RKO (cell line): ENCODE data around the gene FCER2.
"Not testable (repeated sequence)": the region's sequence is repeated elsewhere in the genome, so short reads cannot be mapped to it uniquely, and the experiment has no call there.

ENCODE experiments used
- DNase-seq: peaks from one replicate; pipeline ENCODE4 v3.0.0-alpha.2; 2016; ENCODE audit warnings: low spot score

Gene FCER2

DNA sequence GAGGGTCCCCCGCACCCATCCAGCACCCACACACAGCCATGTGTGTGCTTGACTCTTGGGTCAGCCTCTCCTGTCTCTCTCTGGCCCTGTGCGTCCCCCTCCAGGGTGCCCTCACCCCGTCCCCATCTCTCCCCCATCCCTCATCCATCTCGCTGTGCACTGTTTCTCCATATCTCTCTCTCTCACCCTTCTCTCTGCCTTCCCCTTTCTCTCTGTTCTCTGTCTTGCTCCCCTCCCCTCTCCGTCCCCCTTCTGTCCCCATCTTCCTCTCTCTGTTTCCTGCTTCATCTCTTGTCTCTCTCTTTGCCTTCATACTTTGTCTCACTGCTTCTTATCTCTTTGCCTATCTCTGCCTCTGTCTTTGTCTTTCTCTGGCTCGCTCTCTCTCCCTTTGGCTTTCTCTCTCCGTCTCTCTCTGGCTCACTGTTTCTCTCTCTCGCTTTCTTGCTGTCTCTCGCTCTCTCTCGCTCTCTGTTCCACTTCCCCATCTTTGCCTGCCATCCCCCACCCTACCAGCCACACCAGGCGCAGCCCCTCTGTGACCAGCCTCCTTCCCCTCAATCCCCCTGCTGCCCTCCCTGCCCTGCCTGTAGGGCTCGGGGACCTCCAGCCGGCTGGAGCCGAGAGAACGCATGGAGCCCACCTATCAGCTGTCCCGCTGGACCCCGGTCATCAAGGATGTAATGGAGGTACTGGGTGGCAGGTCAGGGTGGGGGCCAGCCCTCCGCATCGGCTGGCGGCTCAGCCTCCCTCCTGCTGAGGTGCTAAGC is 56.1 kb downstream of the FCER2 start:
- no peak for DNase-seq

DNA sequence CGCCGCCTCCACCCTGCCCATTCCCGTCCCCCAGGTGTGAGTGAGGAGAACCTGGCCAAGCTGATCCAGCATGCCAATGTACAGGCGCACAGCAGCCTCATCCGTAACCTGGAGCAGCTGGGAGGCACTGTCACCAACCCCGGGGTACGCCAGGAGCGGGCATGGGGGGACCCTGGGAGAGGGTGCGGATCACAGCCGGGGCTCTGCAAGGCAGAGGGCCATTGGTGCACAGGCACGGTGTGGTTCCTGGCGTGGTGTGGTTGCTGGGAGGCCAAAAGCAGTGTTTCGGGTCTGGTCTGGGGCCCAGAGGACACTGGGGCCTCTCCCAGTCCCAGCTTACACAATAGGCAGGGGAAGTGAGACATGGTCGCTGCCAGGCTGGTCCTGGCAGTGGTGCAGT is 56.8 kb downstream of the FCER2 start:
- no peak for DNase-seq

DNA sequence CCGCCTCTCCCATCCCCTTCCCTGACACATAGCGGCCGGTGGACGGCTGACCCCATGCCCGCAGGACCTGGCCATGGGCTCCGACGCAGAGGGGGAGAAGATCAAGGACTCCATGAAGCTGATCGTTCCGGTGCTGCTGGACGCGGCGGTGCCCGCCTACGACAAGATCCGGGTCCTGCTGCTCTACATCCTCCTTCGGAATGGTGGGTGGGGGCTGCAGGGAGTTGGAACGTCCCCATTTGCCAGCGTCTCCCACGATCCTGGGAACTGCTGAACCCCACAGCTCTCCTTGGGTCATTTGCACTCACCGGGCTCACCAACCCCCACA is 57.4 kb downstream of the FCER2 start:
- no peak for DNase-seq

DNA sequence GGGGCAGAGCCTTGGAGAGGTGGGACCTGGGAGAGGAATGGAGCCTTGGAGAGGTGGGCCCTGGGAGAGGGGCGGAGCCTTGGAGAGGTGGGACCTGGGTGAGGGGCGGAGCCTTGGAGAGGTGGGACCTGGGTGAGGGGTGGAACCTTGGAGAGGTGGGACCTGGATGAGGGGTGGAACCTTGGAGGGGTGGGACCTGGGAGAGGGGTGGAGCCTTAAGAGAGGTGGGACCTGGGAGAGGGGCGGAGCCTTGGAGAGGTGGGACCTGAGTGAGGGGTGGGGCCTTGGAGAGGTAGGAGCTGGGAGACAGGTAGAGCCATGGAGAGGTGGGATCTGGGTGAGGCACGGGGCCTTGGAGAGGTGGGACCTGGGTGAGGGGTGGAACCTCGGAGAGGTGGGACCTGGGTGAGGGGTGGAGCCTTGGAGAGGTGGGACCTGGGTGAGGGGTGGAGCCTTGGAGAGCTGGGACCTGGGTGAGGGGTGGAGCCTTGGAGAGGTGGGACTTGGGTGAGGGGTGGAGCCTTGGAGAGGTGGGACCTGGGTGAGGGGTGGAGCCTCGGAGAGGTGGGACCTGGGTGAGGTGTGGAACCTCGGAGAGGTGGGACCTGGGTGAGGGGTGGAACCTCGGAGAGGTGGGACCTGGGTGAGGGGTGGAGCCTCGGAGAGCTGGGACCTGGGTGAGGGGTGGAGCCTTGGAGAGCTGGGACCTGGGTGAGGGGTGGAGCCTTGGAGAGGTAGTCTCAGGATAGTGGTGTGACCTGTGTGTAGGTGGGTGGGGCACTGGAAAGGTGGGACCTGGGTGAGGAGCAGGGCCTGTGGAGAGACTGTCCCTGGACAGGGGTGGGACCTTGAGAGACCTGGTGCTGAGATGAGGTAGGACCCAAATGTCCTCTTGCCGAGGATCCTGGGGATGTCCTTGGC is 58.0 kb downstream of the FCER2 start:
- not testable (repeated sequence) for DNase-seq

DNA sequence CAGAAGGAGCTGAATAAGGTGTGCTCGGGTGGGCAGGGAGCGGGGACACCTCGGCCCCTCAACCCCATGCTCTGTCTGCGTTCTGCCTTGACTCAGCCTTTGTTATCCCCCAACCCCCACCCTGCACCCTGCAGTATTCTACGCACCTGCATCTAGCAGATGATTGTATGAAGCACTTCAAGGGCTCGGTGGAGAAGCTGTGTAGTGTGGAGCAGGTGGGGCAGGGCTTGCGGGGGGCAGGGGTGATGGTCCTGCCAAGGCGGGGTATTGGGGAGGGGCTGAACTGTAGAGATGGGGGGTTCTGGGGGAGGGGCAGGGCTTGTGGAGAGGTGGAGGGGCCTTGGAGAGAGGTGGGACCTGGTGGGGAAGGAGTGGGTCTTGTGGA is 58.9 kb downstream of the FCER2 start:
- DNase-seq = no peak

DNA sequence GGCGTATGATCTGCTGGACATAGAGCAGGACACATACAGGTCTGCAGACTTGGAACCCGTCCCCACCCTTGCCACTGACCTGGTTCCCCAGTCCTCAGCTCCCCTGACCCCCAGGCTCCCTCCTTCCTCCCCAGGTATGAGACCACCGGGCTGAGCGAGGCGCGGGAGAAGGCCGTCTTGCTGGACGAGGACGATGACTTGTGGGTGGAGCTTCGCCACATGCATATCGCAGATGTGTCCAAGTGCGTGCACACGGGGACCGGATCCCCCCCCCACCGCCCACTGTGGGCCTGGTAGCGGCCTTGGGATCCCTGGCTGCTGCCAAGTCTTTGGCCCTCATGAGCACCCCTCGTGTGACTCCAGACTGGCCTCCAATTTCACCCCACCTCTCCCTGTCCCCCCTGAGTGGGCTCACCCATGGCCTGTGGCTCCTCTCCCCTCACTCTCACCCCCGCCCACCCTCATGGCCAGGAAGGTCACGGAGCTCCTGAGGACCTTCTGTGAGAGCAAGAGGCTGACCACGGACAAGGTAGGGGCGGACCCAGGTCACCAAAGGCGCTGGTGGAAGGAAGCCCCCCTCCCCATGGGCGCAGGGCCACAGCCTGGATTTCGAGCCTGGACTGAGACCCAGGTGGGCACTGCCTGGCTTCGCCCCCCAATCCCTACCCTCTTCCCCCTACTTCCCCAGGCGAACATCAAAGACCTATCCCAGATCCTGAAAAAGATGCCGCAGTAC is 59.5 kb downstream of the FCER2 start:
- DNase-seq = no peak

DNA sequence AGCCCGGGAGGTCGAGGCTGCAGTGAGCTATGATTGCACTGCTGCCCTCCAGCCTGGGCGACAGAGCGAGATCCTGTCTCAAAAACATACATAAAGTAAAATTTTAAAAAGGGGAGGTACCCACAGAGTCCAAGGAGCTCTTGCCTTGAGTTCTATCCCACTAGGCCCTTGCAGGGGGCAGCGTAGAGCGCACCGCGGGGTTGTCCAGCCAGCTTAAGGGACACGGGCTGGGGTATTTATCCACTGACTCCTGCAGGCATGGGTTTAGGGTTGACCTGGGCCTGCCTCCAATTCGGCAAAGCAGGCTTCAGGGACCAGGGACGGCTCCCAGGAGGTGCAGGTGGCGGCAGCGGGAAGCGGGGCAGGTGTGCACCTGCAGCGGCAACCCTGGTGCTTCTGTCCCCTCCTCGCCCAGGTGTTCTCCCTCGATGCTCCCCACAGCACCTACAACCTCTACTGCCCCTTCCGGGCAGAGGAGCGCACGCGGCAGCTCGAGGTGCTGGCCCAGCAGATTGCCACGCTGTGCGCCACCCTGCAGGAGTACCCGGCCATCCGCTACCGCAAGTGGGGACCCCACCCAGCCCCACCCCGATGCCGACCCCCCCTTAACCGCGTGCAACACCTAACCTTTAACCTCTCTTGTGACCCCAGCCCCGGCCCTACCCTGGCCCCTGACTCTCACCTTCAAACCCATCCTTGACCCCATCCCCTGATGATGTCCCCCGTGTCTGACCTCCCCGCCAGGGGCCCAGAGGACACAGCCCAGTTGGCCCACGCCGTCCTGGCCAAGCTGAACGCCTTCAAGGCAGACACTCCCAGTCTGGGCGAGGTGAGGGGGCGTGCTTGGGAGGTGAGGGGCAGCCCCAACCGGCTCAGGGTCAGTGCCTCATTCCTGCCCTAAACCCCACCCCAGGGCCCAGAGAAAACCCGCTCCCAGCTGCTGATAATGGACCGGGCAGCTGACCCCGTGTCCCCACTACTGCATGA is 60.3 kb downstream of the FCER2 start:
- DNase-seq = no peak

DNA sequence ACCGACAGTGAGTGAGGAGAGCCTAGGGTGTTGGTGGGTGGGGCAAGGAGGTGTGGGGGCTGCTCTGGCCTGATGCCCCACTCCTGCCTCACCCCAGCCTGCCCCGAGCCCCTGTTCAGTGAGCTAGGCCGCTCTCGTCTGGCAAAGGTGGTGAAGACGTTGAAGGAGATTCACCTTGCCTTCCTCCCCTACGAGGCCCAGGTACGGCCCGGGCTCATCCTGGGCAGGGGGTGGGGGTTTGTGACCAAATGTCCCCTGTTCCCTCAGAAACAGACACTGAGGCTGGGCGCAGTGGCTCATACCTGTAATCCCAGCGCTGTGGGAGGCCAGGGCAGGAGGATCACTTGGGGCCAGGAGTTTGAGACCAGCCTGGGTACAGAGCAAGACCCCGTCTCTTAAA is 61.1 kb downstream of the FCER2 start:
- DNase-seq = no peak

DNA sequence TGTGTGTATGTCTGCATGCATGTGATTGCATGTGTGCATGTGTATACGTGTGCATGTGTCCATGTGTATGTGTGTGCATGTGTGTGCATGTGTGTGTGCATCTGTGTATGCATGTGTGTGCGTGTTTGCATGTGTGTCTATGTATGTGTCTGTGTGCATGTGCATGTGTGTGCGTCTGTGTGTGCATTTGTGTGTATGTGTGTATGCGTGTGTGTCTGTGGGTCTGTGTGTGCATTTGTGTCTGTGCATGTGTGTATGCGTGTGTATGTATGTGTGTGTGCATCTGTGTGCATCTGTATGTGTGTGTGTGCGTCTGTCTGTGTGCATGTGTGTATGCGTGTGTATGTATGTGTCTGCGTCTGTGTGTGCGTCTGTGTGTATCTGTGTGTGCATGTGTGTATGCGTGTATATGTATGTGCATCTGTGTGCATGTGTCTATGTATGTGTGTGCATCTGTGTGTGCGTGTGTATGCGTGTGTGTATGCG is 62.0 kb downstream of the FCER2 start:
- DNase-seq = no peak

DNA sequence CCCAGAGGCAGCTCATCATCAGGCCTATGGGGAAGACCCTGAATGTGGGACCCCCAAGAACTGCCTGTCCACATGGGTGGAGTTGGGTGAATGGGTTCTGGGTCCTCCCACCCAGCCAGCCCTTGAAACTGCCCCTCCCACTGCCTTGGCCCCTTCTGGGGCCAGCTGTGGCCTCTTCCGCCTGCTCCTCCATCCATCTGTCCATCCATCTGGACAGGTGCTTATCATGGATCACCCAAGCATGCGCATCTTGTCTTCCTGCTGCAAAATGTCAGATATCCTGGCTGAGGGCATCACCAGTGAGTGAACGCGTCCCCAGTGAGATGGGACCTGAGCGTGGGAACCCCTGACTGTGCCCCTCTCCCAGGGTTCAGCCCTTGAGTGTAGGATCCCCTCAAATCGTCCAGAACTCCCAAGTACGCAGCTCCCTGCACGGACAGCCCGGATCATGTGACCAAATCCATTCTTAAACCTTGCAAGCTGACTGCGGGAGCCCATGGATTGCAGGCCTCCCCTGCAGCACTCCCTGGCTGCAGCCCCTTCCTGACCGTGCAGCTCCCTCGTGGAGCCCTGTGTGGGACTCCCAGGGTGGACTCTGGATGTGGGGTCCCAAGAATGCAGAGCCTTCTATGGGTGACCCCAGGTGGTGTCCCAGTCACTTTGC is 63.0 kb downstream of the FCER2 start:
- DNase-seq = no peak
